ENCODE data around the gene CAND2.

DNA sequence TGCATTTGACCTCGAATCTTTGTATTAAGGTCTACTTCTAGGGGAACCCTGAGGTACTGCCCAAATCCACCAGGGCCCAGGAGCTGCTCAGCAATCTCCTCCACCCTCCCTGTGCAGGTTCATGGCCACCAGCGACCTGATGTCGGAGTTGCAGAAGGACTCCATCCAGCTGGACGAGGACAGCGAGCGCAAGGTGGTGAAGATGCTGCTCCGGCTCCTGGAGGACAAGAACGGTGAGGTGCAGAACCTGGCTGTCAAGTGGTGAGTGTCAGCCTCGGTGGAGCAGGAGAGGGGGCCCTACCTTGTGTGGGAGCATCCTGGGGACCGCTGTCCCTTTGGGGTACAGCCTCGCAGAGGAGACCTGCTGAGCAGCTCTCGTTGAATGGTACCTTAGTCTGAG is 6.9 kb downstream of the CAND2 start:
- TF ChIP-seq SP1 (IDR thresholded peaks at IDR 0.05) (no peak), FOXA1 (IDR thresholded peaks at IDR 0.05) (no peak), GABPA (IDR thresholded peaks at IDR 0.05 in 1 of 2, conservative IDR thresholded peaks at IDR 0.05 in 1 of 2) (no peak), JUND (IDR thresholded peaks at IDR 0.05) (no peak), RAD21 (IDR thresholded peaks at IDR 0.05) (no peak), HNF4G (IDR thresholded peaks at IDR 0.05) (no peak), RXRA (IDR thresholded peaks at IDR 0.05) (no peak), TAF1 (conservative IDR thresholded peaks at IDR 0.05) (no peak), HNF4A (conservative IDR thresholded peaks at IDR 0.05) (no peak)
- TF ChIP-seq, protein P1, sequence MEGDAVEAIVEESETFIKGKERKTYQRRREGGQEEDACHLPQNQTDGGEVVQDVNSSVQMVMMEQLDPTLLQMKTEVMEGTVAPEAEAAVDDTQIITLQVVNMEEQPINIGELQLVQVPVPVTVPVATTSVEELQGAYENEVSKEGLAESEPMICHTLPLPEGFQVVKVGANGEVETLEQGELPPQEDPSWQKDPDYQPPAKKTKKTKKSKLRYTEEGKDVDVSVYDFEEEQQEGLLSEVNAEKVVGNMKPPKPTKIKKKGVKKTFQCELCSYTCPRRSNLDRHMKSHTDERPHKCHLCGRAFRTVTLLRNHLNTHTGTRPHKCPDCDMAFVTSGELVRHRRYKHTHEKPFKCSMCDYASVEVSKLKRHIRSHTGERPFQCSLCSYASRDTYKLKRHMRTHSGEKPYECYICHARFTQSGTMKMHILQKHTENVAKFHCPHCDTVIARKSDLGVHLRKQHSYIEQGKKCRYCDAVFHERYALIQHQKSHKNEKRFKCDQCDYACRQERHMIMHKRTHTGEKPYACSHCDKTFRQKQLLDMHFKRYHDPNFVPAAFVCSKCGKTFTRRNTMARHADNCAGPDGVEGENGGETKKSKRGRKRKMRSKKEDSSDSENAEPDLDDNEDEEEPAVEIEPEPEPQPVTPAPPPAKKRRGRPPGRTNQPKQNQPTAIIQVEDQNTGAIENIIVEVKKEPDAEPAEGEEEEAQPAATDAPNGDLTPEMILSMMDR (IDR thresholded peaks at IDR 0.05; ENCODE audit: low read depth, low read length, missing input control): no peak
- TF ChIP-seq, protein P2, sequence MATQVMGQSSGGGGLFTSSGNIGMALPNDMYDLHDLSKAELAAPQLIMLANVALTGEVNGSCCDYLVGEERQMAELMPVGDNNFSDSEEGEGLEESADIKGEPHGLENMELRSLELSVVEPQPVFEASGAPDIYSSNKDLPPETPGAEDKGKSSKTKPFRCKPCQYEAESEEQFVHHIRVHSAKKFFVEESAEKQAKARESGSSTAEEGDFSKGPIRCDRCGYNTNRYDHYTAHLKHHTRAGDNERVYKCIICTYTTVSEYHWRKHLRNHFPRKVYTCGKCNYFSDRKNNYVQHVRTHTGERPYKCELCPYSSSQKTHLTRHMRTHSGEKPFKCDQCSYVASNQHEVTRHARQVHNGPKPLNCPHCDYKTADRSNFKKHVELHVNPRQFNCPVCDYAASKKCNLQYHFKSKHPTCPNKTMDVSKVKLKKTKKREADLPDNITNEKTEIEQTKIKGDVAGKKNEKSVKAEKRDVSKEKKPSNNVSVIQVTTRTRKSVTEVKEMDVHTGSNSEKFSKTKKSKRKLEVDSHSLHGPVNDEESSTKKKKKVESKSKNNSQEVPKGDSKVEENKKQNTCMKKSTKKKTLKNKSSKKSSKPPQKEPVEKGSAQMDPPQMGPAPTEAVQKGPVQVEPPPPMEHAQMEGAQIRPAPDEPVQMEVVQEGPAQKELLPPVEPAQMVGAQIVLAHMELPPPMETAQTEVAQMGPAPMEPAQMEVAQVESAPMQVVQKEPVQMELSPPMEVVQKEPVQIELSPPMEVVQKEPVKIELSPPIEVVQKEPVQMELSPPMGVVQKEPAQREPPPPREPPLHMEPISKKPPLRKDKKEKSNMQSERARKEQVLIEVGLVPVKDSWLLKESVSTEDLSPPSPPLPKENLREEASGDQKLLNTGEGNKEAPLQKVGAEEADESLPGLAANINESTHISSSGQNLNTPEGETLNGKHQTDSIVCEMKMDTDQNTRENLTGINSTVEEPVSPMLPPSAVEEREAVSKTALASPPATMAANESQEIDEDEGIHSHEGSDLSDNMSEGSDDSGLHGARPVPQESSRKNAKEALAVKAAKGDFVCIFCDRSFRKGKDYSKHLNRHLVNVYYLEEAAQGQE (IDR thresholded peaks at IDR 0.05): no peak
- TF ChIP-seq, protein P3, sequence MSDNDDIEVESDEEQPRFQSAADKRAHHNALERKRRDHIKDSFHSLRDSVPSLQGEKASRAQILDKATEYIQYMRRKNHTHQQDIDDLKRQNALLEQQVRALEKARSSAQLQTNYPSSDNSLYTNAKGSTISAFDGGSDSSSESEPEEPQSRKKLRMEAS (IDR thresholded peaks at IDR 0.05): no peak
- TF ChIP-seq, protein P4, sequence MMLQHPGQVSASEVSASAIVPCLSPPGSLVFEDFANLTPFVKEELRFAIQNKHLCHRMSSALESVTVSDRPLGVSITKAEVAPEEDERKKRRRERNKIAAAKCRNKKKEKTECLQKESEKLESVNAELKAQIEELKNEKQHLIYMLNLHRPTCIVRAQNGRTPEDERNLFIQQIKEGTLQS (IDR thresholded peaks at IDR 0.05): no peak
- TF ChIP-seq, protein P5, sequence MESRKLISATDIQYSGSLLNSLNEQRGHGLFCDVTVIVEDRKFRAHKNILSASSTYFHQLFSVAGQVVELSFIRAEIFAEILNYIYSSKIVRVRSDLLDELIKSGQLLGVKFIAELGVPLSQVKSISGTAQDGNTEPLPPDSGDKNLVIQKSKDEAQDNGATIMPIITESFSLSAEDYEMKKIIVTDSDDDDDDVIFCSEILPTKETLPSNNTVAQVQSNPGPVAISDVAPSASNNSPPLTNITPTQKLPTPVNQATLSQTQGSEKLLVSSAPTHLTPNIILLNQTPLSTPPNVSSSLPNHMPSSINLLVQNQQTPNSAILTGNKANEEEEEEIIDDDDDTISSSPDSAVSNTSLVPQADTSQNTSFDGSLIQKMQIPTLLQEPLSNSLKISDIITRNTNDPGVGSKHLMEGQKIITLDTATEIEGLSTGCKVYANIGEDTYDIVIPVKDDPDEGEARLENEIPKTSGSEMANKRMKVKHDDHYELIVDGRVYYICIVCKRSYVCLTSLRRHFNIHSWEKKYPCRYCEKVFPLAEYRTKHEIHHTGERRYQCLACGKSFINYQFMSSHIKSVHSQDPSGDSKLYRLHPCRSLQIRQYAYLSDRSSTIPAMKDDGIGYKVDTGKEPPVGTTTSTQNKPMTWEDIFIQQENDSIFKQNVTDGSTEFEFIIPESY (IDR thresholded peaks at IDR 0.05): no peak

Data from liver (tissue), 3 donors.